GM21381 (cell line): ENCODE measurements around the gene SBNO2.
"Not testable (repeated sequence)": the region's sequence is repeated elsewhere in the genome, so short reads cannot be mapped to it uniquely, and the experiment has no call there.

Experiments used
- ATAC-seq: cut with Tn5 transposase; IDR thresholded peaks from one replicate; pipeline ENCODE4 v1.9.1; 2021; ENCODE audit warnings: mild to moderate bottlenecking, moderate library complexity; ENCODE audit not compliant: unreplicated experiment

The SBNO2 gene

GRCh38 chr19:1138121-1138520, 35.9 kb downstream of the SBNO2 start:
- ATAC-seq = no peak

- no peak for ATAC-seq
Measured at GRCh38 chr19:1136621-1137317, 37.3 kb downstream of the SBNO2 start.

- no peak for ATAC-seq
Measured at GRCh38 chr19:1136201-1136600, 37.9 kb downstream of the SBNO2 start.

GRCh38 chr19:1135454-1135853, 38.6 kb downstream of the SBNO2 start:
- ATAC-seq = no peak

GRCh38 chr19:1134431-1134830, 39.6 kb downstream of the SBNO2 start:
- ATAC-seq = no peak

GRCh38 chr19:1133471-1133929, 40.6 kb downstream of the SBNO2 start:
- ATAC-seq = peak; percentile 34

- ATAC-seq = no peak
Measured at GRCh38 chr19:1132552-1133383, 41.3 kb downstream of the SBNO2 start.

GRCh38 chr19:1131718-1132551, 42.1 kb downstream of the SBNO2 start:
- peak; percentile 40 for ATAC-seq

- ATAC-seq = no peak
Measured at GRCh38 chr19:1130771-1131717, 43.0 kb downstream of the SBNO2 start.

- ATAC-seq = no peak
Measured at GRCh38 chr19:1129535-1129934, 44.5 kb downstream of the SBNO2 start.

GRCh38 chr19:1129084-1129483, 45.0 kb downstream of the SBNO2 start:
- ATAC-seq = not testable (repeated sequence)

- no peak for ATAC-seq
Measured at GRCh38 chr19:1128106-1128505, 46.0 kb downstream of the SBNO2 start.

GRCh38 chr19:1126984-1127760, 46.9 kb downstream of the SBNO2 start:
- no peak for ATAC-seq

GRCh38 chr19:1125601-1126467, 48.2 kb downstream of the SBNO2 start:
- ATAC-seq = no peak

- ATAC-seq = no peak
Measured at GRCh38 chr19:1123885-1124677, 50.0 kb downstream of the SBNO2 start.

- no peak for ATAC-seq
Measured at GRCh38 chr19:1123381-1123780, 50.7 kb downstream of the SBNO2 start.

GRCh38 chr19:1122972-1123363, 51.1 kb downstream of the SBNO2 start:
- ATAC-seq = no peak
